KOPT-K1 (cell line): ENCODE measurements around the gene PRKG1.
"Not testable (repeated sequence)": the region's sequence is repeated elsewhere in the genome, so short reads cannot be mapped to it uniquely, and the experiment has no call there.

Source experiments
- H3K27ac ChIP-seq: fragments of 200-600 bp; sonication (generic); 2 replicates; pipeline ENCODE4 v1.5.1; 2016; ENCODE audit warnings: antibody characterized with exemption, mild to moderate bottlenecking, low read depth, low read length; ENCODE audit not compliant: poor library complexity, severe bottlenecking
- H3K36me3 ChIP-seq: fragments of 200-600 bp; sonication (generic); 2 replicates; pipeline ENCODE4 v1.5.1; 2017; ENCODE audit warnings: antibody characterized with exemption, mild to moderate bottlenecking, low read length, moderate library complexity; ENCODE audit not compliant: insufficient read depth
- H3K9me3 ChIP-seq: fragments of 200-600 bp; sonication (generic); 2 replicates; pipeline ENCODE4 v1.5.1; 2017; ENCODE audit warnings: antibody characterized with exemption, low read length, mild to moderate bottlenecking; ENCODE audit not compliant: insufficient read depth, poor library complexity, severe bottlenecking

Gene PRKG1

GRCh38 chr10:52136921-52137320, 1062.6 kb downstream of the PRKG1 start:
- no peaks in the 10 kb centered on the region for H3K9me3 ChIP-seq
- no peak overlapping the region for H3K27ac ChIP-seq
- no peaks in the 10 kb centered on the region for H3K36me3 ChIP-seq

- Histone ChIP-seq H3K36me3 (no peaks in the 10 kb centered on the region), H3K9me3 (no peaks in the 10 kb centered on the region), H3K27ac (no peak overlapping the region)
Observed at GRCh38 chr10:52143338-52143737, 1069.1 kb downstream of the PRKG1 start.

GRCh38 chr10:52145636-52146035, 1071.3 kb downstream of the PRKG1 start:
- H3K36me3 ChIP-seq: no peaks in the 10 kb centered on the region
- H3K27ac ChIP-seq: no peak overlapping the region
- H3K9me3 ChIP-seq: no peaks in the 10 kb centered on the region

- no peak overlapping the region for H3K27ac ChIP-seq
- no peaks in the 10 kb centered on the region for H3K36me3 ChIP-seq
- H3K9me3 ChIP-seq: no peaks in the 10 kb centered on the region
Observed at GRCh38 chr10:52146766-52147165, 1072.5 kb downstream of the PRKG1 start.

GRCh38 chr10:52170776-52171175, 1096.5 kb downstream of the PRKG1 start:
- no peaks in the 10 kb centered on the region for H3K9me3 ChIP-seq
- H3K27ac ChIP-seq: no peak overlapping the region
- H3K36me3 ChIP-seq: no peaks in the 10 kb centered on the region

GRCh38 chr10:52172581-52172980, 1098.3 kb downstream of the PRKG1 start:
- H3K36me3 ChIP-seq: no peaks in the 10 kb centered on the region
- H3K9me3 ChIP-seq: no peaks in the 10 kb centered on the region
- H3K27ac ChIP-seq: no peak overlapping the region

GRCh38 chr10:52185256-52185655, 1111.0 kb downstream of the PRKG1 start:
- H3K27ac ChIP-seq: no peak overlapping the region
- H3K9me3 ChIP-seq: no peaks in the 10 kb centered on the region
- H3K36me3 ChIP-seq: no peaks in the 10 kb centered on the region

- H3K9me3 ChIP-seq: no peaks in the 10 kb centered on the region
- no peak overlapping the region for H3K27ac ChIP-seq
- no peaks in the 10 kb centered on the region for H3K36me3 ChIP-seq
Observed at GRCh38 chr10:52187521-52188258, 1113.4 kb downstream of the PRKG1 start.

- no peaks in the 10 kb centered on the region for H3K36me3 ChIP-seq
- no peak overlapping the region for H3K27ac ChIP-seq
- H3K9me3 ChIP-seq: no peaks in the 10 kb centered on the region
Observed at GRCh38 chr10:52191049-52191448, 1116.8 kb downstream of the PRKG1 start.

GRCh38 chr10:52194191-52194590, 1119.9 kb downstream of the PRKG1 start:
- Histone ChIP-seq H3K9me3 (no peaks in the 10 kb centered on the region), H3K36me3 (no peaks in the 10 kb centered on the region), H3K27ac (no peak overlapping the region)

GRCh38 chr10:52194716-52195115, 1120.4 kb downstream of the PRKG1 start:
- H3K36me3 ChIP-seq: no peaks in the 10 kb centered on the region
- no peaks in the 10 kb centered on the region for H3K9me3 ChIP-seq
- H3K27ac ChIP-seq: no peak overlapping the region

- no peaks in the 10 kb centered on the region for H3K9me3 ChIP-seq
Observed at GRCh38 chr10:52197098-52197497, 1122.8 kb downstream of the PRKG1 start.

GRCh38 chr10:52198540-52198939, 1124.3 kb downstream of the PRKG1 start:
- H3K36me3 ChIP-seq: no peaks in the 10 kb centered on the region
- H3K27ac ChIP-seq: no peak overlapping the region
- no peaks in the 10 kb centered on the region for H3K9me3 ChIP-seq

More at GRCh38 chr10:52197098-52197497, 1122.8 kb downstream of the PRKG1 start:
- H3K27ac ChIP-seq: no peak overlapping the region
- no peaks in the 10 kb centered on the region for H3K36me3 ChIP-seq

- H3K9me3 ChIP-seq, H3K27ac ChIP-seq, H3K36me3 ChIP-seq: not testable (repeated sequence)
Observed at GRCh38 chr10:52204906-52205305, 1130.6 kb downstream of the PRKG1 start.

- no peaks in the 10 kb centered on the region for H3K36me3 ChIP-seq
- no peaks in the 10 kb centered on the region for H3K9me3 ChIP-seq
- no peak overlapping the region for H3K27ac ChIP-seq
Observed at GRCh38 chr10:52208365-52208764, 1134.1 kb downstream of the PRKG1 start.

- Histone ChIP-seq H3K9me3 (no peaks in the 10 kb centered on the region), H3K36me3 (no peaks in the 10 kb centered on the region), H3K27ac (no peak overlapping the region)
Observed at GRCh38 chr10:52210161-52210560, 1135.9 kb downstream of the PRKG1 start.
